Activated CD8-positive, alpha-beta T cell treated with anti-CD3 and anti-CD28 coated beads for 36 hours (primary cell): ENCODE measurements around the gene ZNF335. TPM values are rescaled to one million over a fixed set of nuclear protein-coding genes. Genes with fewer than 3 reads are reported as not detected.
"Not testable (repeated sequence)": the region's sequence is repeated elsewhere in the genome, so short reads cannot be mapped to it uniquely, and the experiment has no call there.

Experiments used
- ATAC-seq: fragments of 200-7000 bp; cut with Tn5 transposase; one replicate; pipeline ENCODE4 v1.10.0; 2021; ENCODE audit warnings: mild to moderate bottlenecking, moderate library complexity
- CTCF ChIA-PET: fragments of 350-600 bp; sonication (Branson Sonifier 250); formaldehyde crosslinking; loops from one replicate; lab custom pipeline; 2021; ENCODE audit warnings: antibody characterized with exemption; lab: Charles Lee
- POLR2A ChIA-PET: fragments of 350-600 bp; sonication (Branson Sonifier 250); formaldehyde crosslinking; loops from one replicate; lab custom pipeline; 2021; ENCODE audit warnings: antibody characterized with exemption; lab: Charles Lee
- DNase-seq: peaks from one replicate; pipeline ENCODE4 v3.0.0-alpha.2; 2020
- H3K27ac Mint-ChIP-seq: one replicate; pipeline ENCODE4 v1.8.0; 2021; ENCODE audit warnings: mild to moderate bottlenecking, mixed read lengths
- H3K27me3 Mint-ChIP-seq: one replicate; pipeline ENCODE4 v1.8.0; 2021; ENCODE audit warnings: mixed read lengths
- H3K36me3 Mint-ChIP-seq: one replicate; pipeline ENCODE4 v1.8.0; 2021; ENCODE audit warnings: low read depth, mixed read lengths
- H3K4me1 Mint-ChIP-seq: one replicate; pipeline ENCODE4 v1.8.0; 2021; ENCODE audit warnings: low read depth, mixed read lengths
- H3K4me3 Mint-ChIP-seq: one replicate; pipeline ENCODE4 v1.8.0; 2021; ENCODE audit warnings: mild to moderate bottlenecking, moderate library complexity, mixed read lengths
- H3K9me3 Mint-ChIP-seq: one replicate; pipeline ENCODE4 v1.8.0; 2021; ENCODE audit warnings: mixed read lengths
- CTCF ChIP-seq: fragments of 200-600 bp; IDR thresholded peaks from one replicate; pipeline ENCODE4 v1.8.0; 2022; ENCODE audit warnings: antibody characterized with exemption, mild to moderate bottlenecking
- intact Hi-C: fragments of 100-400 bp; cut with micrococcal nuclease; formaldehyde crosslinking; loops from one replicate; pipeline ENCODE4 v1.10.0; 2022
- total RNA-seq, 2 experiments: library from RNA; stranded (reverse); gene quantifications; one replicate each; pipeline ENCODE4 v1.2.3, GENCODE V29; 2021

Gene ZNF335
- total RNA-seq, 2 experiments from 2014 or later: 27.0 to 28.8 TPM

GRCh38 chr20:45957021-45957941 lies 14.7 kb downstream of the ZNF335 start:
- H3K4me3 Mint-ChIP-seq: no peak overlapping the region
- DNase-seq (no peak), ATAC-seq (no peak)
- no peak overlapping the region for H3K27ac Mint-ChIP-seq
- POLR2A ChIA-PET: interaction anchor here (1.0 to 5.8 kb wide), 4 partner anchors 8 to 23 kb away, joined by 3 to 55 read pairs (median 10); partner anchors contain the start of genes PCIF1 and ZNF335
- no peaks in the 10 kb centered on the region for H3K27me3 Mint-ChIP-seq
- TF ChIP-seq CTCF: no peak
- intact Hi-C loops: no loop called here
- peaks cover 40% of the 10 kb centered on the region for H3K36me3 Mint-ChIP-seq
- CTCF ChIA-PET: interaction anchor here (1.3 to 5.3 kb wide), 2 partner anchors 10 to 13 kb away, joined by 3 to 50 read pairs; no protein-coding TSS in a partner anchor
- H3K4me1 Mint-ChIP-seq: peaks cover under 1% of the 10 kb centered on the region
- H3K9me3 Mint-ChIP-seq: no peaks in the 10 kb centered on the region

GRCh38 chr20:45956326-45956725 lies 15.7 kb downstream of the ZNF335 start:
- H3K27ac Mint-ChIP-seq, intact Hi-C loops, POLR2A ChIA-PET, ATAC-seq, H3K4me3 Mint-ChIP-seq, H3K4me1 Mint-ChIP-seq, CTCF ChIA-PET, DNase-seq, H3K27me3 Mint-ChIP-seq, H3K9me3 Mint-ChIP-seq: not testable (repeated sequence)
- peaks cover 41% of the 10 kb centered on the region for H3K36me3 Mint-ChIP-seq

GRCh38 chr20:45953672-45954071 lies 18.3 kb downstream of the ZNF335 start:
- ATAC-seq: no peak

DNA sequence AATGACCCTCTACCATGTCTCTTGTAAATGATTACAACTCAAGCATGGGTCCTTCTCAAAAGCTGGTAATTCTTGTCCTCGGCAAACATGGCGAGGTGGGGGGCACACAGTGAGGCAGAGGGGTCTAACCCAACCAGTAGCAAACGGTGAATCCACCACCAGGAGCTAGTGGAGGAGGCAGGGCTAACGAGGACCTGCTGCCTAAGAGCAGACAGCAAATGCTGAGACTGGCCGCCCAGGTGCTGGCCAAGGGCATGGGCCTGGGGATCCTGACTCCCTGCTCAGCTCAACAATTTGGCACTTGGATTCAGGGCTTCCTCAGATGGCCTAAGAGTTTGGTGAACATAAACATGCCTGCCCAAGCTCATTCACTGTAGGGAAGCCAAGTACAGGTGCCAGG lies 19.1 kb downstream of the ZNF335 start:
- Mint-ChIP-seq H3K9me3 (no peaks in the 10 kb centered on the region), H3K27me3 (no peaks in the 10 kb centered on the region), H3K4me3 (no peak overlapping the region), H3K4me1 (peaks cover 6% of the 10 kb centered on the region), H3K36me3 (peaks cover 27% of the 10 kb centered on the region), H3K27ac (no peak overlapping the region)
- CTCF ChIA-PET: interaction anchor here (0.8 to 3.2 kb wide), 3 partner anchors 9 to 17 kb away, joined by 3 to 17 read pairs (median 3); no protein-coding TSS in a partner anchor
- no peak for ATAC-seq
- no peak for TF ChIP-seq CTCF
- POLR2A ChIA-PET: interaction anchor here (1.3 to 12.9 kb wide), 7 partner anchors 9 to 30 kb away, joined by 3 to 119 read pairs (median 11); partner anchors contain the start of gene PCIF1
- intact Hi-C loops: no loop called here
- no peak for DNase-seq

More at GRCh38 chr20:45953672-45954071, 18.3 kb downstream of the ZNF335 start:
- no peak for DNase-seq
- Mint-ChIP-seq H3K36me3 (peaks cover 27% of the 10 kb centered on the region), H3K27ac (no peak overlapping the region), H3K9me3 (no peaks in the 10 kb centered on the region), H3K4me1 (peaks cover 6% of the 10 kb centered on the region), H3K4me3 (no peak overlapping the region), H3K27me3 (no peaks in the 10 kb centered on the region)
- intact Hi-C loops: no loop called here
- ChIA-PET CTCF (interaction anchor here (1.2 to 3.2 kb wide), 3 partner anchors 9 to 16 kb away, joined by 3 to 17 read pairs (median 4); no protein-coding TSS in a partner anchor), POLR2A (interaction anchor here (1.3 to 12.9 kb wide), 6 partner anchors 8 to 30 kb away, joined by 3 to 119 read pairs (median 11); partner anchors contain the start of gene PCIF1)
- no peak for TF ChIP-seq CTCF

DNA sequence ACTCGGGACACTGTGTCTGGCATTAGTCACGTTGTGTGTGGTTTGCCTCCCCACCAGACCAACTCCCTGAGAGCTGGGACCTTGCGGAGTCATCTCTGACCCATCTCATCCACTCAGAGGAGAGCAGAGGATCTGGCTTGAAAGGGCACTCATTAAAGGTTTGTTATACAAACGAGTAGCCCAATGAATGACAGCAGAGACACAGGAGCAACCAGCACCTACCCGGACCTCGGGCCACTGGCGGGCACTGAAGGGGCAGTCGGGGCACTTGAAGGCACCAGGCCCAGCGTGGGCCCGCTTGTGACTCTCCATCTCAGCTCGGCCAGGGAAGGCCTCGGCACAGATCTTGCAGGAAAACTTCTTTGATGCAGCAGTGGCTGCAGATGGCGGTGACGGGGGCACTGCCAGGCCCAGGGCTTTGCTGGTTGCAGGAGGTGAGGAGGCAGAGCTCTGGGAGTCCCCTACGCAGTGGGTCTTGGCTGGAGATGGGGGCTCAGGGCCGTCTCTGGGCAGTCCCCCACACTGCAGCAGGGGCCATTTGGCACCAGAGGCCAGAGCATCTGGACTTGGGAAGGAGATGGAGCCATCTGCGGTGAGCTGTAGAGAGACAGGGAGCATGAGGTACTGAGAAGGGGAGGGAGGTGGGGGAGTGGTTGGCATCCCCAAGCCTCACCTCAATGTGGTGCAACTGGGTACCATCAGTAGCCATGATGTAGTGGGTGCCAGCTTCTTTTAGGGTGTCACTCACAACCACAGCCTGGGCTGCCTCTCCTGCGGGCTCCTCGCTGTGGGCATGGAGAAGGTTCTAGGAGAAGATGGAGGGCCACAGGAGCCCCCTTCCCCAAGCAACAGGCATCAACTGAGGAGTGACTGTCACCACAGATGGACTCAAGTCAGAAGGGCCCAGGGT lies 19.8 kb downstream of the ZNF335 start:
- H3K9me3 Mint-ChIP-seq: no peaks in the 10 kb centered on the region
- peaks cover 6% of the 10 kb centered on the region for H3K4me1 Mint-ChIP-seq
- DNase-seq: no peak
- no peak overlapping the region for H3K4me3 Mint-ChIP-seq
- no peak for ATAC-seq
- H3K27ac Mint-ChIP-seq: peak overlapping the region; percentile 67
- TF ChIP-seq CTCF: no peak
- H3K36me3 Mint-ChIP-seq: peaks cover 29% of the 10 kb centered on the region
- ChIA-PET CTCF (interaction anchor here (0.8 to 6.6 kb wide), 4 partner anchors 9 to 18 kb away, joined by 3 to 40 read pairs (median 10); no protein-coding TSS in a partner anchor), POLR2A (interaction anchor here (1.1 to 12.9 kb wide), 7 partner anchors 9 to 47 kb away, joined by 3 to 119 read pairs (median 11); partner anchors contain the start of gene PCIF1)
- H3K27me3 Mint-ChIP-seq: no peaks in the 10 kb centered on the region
- intact Hi-C loops: no loop called here
